PC-3 (cell line): ENCODE measurements around the gene TMEM267. TPM values are rescaled to one million over a fixed set of nuclear protein-coding genes. Genes with fewer than 3 reads are reported as not detected.

Experiments
- ATAC-seq: fragments of 200-7000 bp; cut with Tn5 transposase; 2 replicates; pipeline ENCODE4 v1.9.1; 2020; ENCODE audit warnings: mild to moderate bottlenecking, moderate library complexity
- BruUV-seq: library from RNA; stranded (reverse); fragments of 400-500 nt; replicated peaks from 2 replicates; lab custom pipeline; 2021; lab: Mats Ljungman, UMichigan
- CTCF ChIA-PET: fragments of 300-600 bp; sonication (Branson Sonifier 250); formaldehyde crosslinking; loops from one replicate; lab custom pipeline; 2022; ENCODE audit warnings: antibody characterized with exemption; lab: Charles Lee
- POLR2A ChIA-PET: fragments of 300-600 bp; sonication (Branson Sonifier 250); formaldehyde crosslinking; loops from one replicate; lab custom pipeline; 2022; ENCODE audit warnings: antibody characterized with exemption; ENCODE audit not compliant: unreplicated experiment; lab: Charles Lee
- DNase-seq: peaks from one replicate; pipeline ENCODE4 v3.0.0-alpha.2; 2015
- H2AFZ ChIP-seq: fragments of 300-600 bp; sonication (generic); 2 replicates; pipeline ENCODE4 v1.6.0; 2016; ENCODE audit warnings: antibody characterized with exemption, low read length
- H3F3A ChIP-seq: fragments of 300-600 bp; sonication (generic); one replicate; pipeline ENCODE4 v1.6.0; 2017; ENCODE audit warnings: antibody characterized with exemption, low read length, control low read depth, mild to moderate bottlenecking; ENCODE audit not compliant: unreplicated experiment
- H3K27ac ChIP-seq: fragments of 300-600 bp; sonication (generic); 2 replicates; pipeline ENCODE4 v1.5.1; 2016; ENCODE audit warnings: mild to moderate bottlenecking, low read length
- H3K27me3 ChIP-seq: fragments of 300-600 bp; sonication (generic); 2 replicates; pipeline ENCODE4 v1.6.1; 2016; ENCODE audit warnings: low read length, mixed read lengths
- H3K36me3 ChIP-seq: fragments of 300-600 bp; sonication (generic); 2 replicates; pipeline ENCODE4 v1.6.1; 2016; ENCODE audit warnings: low read depth, mixed run types, low read length, mixed read lengths
- H3K4me1 ChIP-seq: fragments of 300-600 bp; sonication (generic); 2 replicates; pipeline ENCODE4 v1.5.1; 2016; ENCODE audit warnings: low read length; ENCODE audit not compliant: insufficient read depth
- H3K4me2 ChIP-seq: fragments of 300-600 bp; sonication (generic); 2 replicates; pipeline ENCODE4 v1.6.0; 2016; ENCODE audit warnings: low read length
- H3K4me3 ChIP-seq: fragments of 300-600 bp; sonication (generic); 2 replicates; pipeline ENCODE4 v1.5.1; 2016; ENCODE audit warnings: mild to moderate bottlenecking, low read length, mixed read lengths
- H3K79me2 ChIP-seq: fragments of 300-600 bp; sonication (generic); 2 replicates; pipeline ENCODE4 v1.6.1; 2017; ENCODE audit warnings: low read length, mixed read lengths
- H3K9ac ChIP-seq: fragments of 300-600 bp; sonication (generic); 2 replicates; pipeline ENCODE4 v1.6.0; 2016; ENCODE audit warnings: mild to moderate bottlenecking, low read length
- H3K9me2 ChIP-seq: fragments of 300-600 bp; sonication (generic); replicated peaks from 2 replicates; pipeline ENCODE4 v1.6.1; 2016; ENCODE audit warnings: mixed run types, low read length, mixed read lengths
- H3K9me3 ChIP-seq: fragments of 300-600 bp; sonication (generic); 2 replicates; pipeline ENCODE4 v1.6.1; 2016; ENCODE audit warnings: low read length, mixed read lengths
- H4K20me1 ChIP-seq: fragments of 300-600 bp; sonication (generic); 2 replicates; pipeline ENCODE4 v1.6.1; 2016; ENCODE audit warnings: low read length, mixed read lengths
- EZH2 ChIP-seq: fragments of 300-600 bp; sonication (generic); IDR thresholded peaks from one replicate; pipeline ENCODE4 v1.6.1; 2017; ENCODE audit warnings: antibody characterized with exemption, mild to moderate bottlenecking, low read length; ENCODE audit not compliant: unreplicated experiment
- EZH2phosphoT487 ChIP-seq: fragments of 300-600 bp; sonication (generic); IDR thresholded peaks from 2 replicates; pipeline ENCODE4 v1.6.1; 2018; ENCODE audit warnings: mild to moderate bottlenecking, antibody characterized with exemption, low read length, borderline replicate concordance
- intact Hi-C: fragments of 100-400 bp; cut with micrococcal nuclease; formaldehyde crosslinking; loops from 2 replicates; pipeline ENCODE4 v1.9.0; 2023
- total RNA-seq: library from RNA; depleted of rRNA; stranded (reverse); fragments of >200 nt; gene quantifications from 2 replicates; pipeline ENCODE4 v1.2.3, GENCODE V29; 2014
- TF ChIP-seq, protein P1 (sequence below): fragments of 300-600 bp; sonication (generic); conservative IDR thresholded peaks from 2 replicates; pipeline ENCODE4 v1.5.1; 2017; ENCODE audit warnings: antibody characterized with exemption, low read depth, mild to moderate bottlenecking, low read length

The TMEM267 gene
- total RNA-seq, 1 experiment from 2014 or later = 10.0 TPM

DNA sequence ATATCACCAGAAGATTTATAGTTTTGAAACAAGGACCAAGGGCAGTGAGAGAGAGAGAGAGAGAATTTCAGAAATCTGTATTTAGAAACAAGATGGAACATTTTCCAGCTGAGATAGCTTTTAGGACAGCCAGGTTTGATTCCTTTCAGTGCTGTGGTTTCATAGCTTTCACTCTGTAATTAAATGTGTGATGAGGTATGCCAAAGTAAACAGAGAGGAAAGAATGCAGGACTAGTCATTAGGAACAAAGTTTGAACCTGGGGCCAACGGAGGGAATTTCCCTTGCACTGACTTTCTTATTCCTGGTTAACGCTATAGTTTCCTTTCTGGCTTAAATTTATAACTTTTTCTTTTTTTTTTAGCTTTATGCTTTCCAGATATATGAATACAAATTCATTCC, 61.5 kb downstream of the TMEM267 start:
- Histone ChIP-seq H3K4me2 (peak overlapping the region; percentile 48), H3K79me2 (no peaks in the 10 kb centered on the region), H3K9ac (no peak overlapping the region), H3K27me3 (no peaks in the 10 kb centered on the region), H3K27ac (no peak overlapping the region; the same call in 1 of the 2 replicates), H3K9me3 (no peaks in the 10 kb centered on the region), H3K9me2 (no peaks in the 10 kb centered on the region), H3K36me3 (no peaks in the 10 kb centered on the region), H2AFZ (peak overlapping the region; percentile 10; the same call in 1 of the 2 replicates), H3K4me3 (no peak overlapping the region), H3K4me1 (peaks cover 24% of the 10 kb centered on the region), H4K20me1 (no peaks in the 10 kb centered on the region), H3F3A (no peaks in the 10 kb centered on the region)
- ATAC-seq (peak; percentile 73), DNase-seq (peak; percentile 77)
- TF ChIP-seq EZH2 (no peak), EZH2phosphoT487 (no peak)
- TF ChIP-seq, protein P1, sequence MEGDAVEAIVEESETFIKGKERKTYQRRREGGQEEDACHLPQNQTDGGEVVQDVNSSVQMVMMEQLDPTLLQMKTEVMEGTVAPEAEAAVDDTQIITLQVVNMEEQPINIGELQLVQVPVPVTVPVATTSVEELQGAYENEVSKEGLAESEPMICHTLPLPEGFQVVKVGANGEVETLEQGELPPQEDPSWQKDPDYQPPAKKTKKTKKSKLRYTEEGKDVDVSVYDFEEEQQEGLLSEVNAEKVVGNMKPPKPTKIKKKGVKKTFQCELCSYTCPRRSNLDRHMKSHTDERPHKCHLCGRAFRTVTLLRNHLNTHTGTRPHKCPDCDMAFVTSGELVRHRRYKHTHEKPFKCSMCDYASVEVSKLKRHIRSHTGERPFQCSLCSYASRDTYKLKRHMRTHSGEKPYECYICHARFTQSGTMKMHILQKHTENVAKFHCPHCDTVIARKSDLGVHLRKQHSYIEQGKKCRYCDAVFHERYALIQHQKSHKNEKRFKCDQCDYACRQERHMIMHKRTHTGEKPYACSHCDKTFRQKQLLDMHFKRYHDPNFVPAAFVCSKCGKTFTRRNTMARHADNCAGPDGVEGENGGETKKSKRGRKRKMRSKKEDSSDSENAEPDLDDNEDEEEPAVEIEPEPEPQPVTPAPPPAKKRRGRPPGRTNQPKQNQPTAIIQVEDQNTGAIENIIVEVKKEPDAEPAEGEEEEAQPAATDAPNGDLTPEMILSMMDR = no peak
- ChIA-PET POLR2A (interaction anchor here (0.6 to 1.0 kb wide), 3 partner anchors 62 to 1518 kb away, joined by 3 to 10 read pairs (median 3); partner anchors contain the start of gene TMEM267), CTCF (interaction anchor here (0.8 kb wide), 1 partner anchor 62 kb away, joined by 4 read pairs; the partner anchor contains the start of gene TMEM267)
- intact Hi-C loops = no loop called here
- BruUV-seq = no TSS peak

GRCh38 chr5:43421450-43422133, 62.1 kb downstream of the TMEM267 start:
- BruUV-seq = no TSS peak
- intact Hi-C loops = no loop called here

More at GRCh38 chr5:43421450-43422133, 62.1 kb downstream of the TMEM267 start:
- ChIA-PET CTCF (interaction anchor here (0.8 kb wide), 1 partner anchor 62 kb away, joined by 4 read pairs; the partner anchor contains the start of gene TMEM267), POLR2A (interaction anchor here (1.0 kb wide), 1 partner anchor 62 kb away, joined by 10 read pairs; the partner anchor contains the start of gene TMEM267)
- DNase-seq = no peak
- Histone ChIP-seq H3K79me2 (no peaks in the 10 kb centered on the region), H3K9ac (no peak overlapping the region), H3K27ac (no peak overlapping the region; the same call in 1 of the 2 replicates), H3K4me3 (no peak overlapping the region), H3K4me2 (peak overlapping the region; percentile 48), H3K9me3 (no peaks in the 10 kb centered on the region), H4K20me1 (no peaks in the 10 kb centered on the region), H3K9me2 (no peaks in the 10 kb centered on the region), H3K27me3 (no peaks in the 10 kb centered on the region), H3F3A (no peaks in the 10 kb centered on the region), H3K4me1 (peaks cover 22% of the 10 kb centered on the region), H2AFZ (peak overlapping the region; percentile 10; the same call in 1 of the 2 replicates), H3K36me3 (no peaks in the 10 kb centered on the region)
- TF ChIP-seq EZH2 (no peak), EZH2phosphoT487 (no peak)
- TF ChIP-seq, protein P1 = no peak
- ATAC-seq = no peak
